K562 (cell line): ENCODE data around the gene C1QTNF5. TPM values are rescaled to one million over a fixed set of nuclear protein-coding genes. Genes with fewer than 3 reads are reported as not detected.

Source experiments
- ATAC-seq: fragments of 200-7000 bp; cut with Tn5 transposase; 3 replicates; pipeline ENCODE4 v1.9.1; 2020; ENCODE audit warnings: moderate library complexity
- BruUV-seq: library from RNA; stranded (reverse); fragments of 400-500 nt; replicated peaks from 2 replicates; lab custom pipeline; 2021; lab: Mats Ljungman, UMichigan
- CTCF ChIA-PET: fragments of 300-600 bp; formaldehyde crosslinking; extraction: SDS; loops from one replicate; lab custom pipeline; 2021; ENCODE audit warnings: low intra/inter-chr PET ratio; lab: Yijun Ruan, JAX
- POLR2A ChIA-PET: fragments of 300-600, 350-650 bp; sonication (Branson Sonifier 250); formaldehyde crosslinking; extraction: SDS; loops from one replicate; lab custom pipeline; 2021; ENCODE audit warnings: antibody characterized with exemption, inconsistent platforms; lab: Yijun Ruan, JAX
- DNase-seq, 4 experiments: peaks; one replicate each; pipeline versions ENCODE4 v3.0.0 to v3.0.0-alpha.2; 2011 to 2018; ENCODE audit warnings: low spot score in 3 of 4, mixed read lengths in 3 of 4; ENCODE audit errors: extremely low read depth in 1 of 4
- FAIRE-seq: peaks from 2 replicates; lab custom pipeline; 2011; peaks lifted over from hg19 to GRCh38; lab: Jason Lieb, UNC
- H2AFZ ChIP-seq: 2 replicates; pipeline ENCODE4 v1.6.0; 2011; ENCODE audit warnings: low read depth, low read length, control low read depth, inconsistent platforms
- H3K27ac ChIP-seq: fragments of 200-600 bp; 3 replicates; pipeline ENCODE4 v1.8.0; 2011; ENCODE audit warnings: low read depth, mild to moderate bottlenecking, control low read depth, inconsistent platforms, low read length, moderate library complexity, mixed read lengths; ENCODE audit errors: extremely low read depth
- H3K27me3 ChIP-seq, 2 experiments: fragments of 300-600 bp in 1 of 2; 2 replicates in 1 of 2; 3 replicates in 1 of 2; pipeline versions ENCODE4 v1.6.0 to v1.8.0; 2011; ENCODE audit warnings: inconsistent platforms in 2 of 2, low read length in 2 of 2, mild to moderate bottlenecking in 1 of 2, mixed read lengths in 1 of 2, moderate library complexity in 1 of 2; ENCODE audit not compliant: control insufficient read depth in 2 of 2, insufficient read depth in 2 of 2
- H3K36me3 ChIP-seq: fragments of 300-600 bp; 3 replicates; pipeline ENCODE4 v1.8.0; 2011; ENCODE audit warnings: mild to moderate bottlenecking, low read length, inconsistent platforms; ENCODE audit not compliant: control insufficient read depth, insufficient read depth
- H3K4me1 ChIP-seq, 2 experiments: fragments of 200-600 bp in 1 of 2; replicated peaks in 1 of 2; 2 replicates in 1 of 2; 3 replicates in 1 of 2; pipeline versions ENCODE4 v1.5.1 to v1.8.0; 2011; ENCODE audit warnings: inconsistent platforms in 2 of 2, low read length in 2 of 2, mild to moderate bottlenecking in 1 of 2, mixed read lengths in 1 of 2, moderate library complexity in 1 of 2; ENCODE audit not compliant: control insufficient read depth in 2 of 2, insufficient read depth in 2 of 2
- H3K4me2 ChIP-seq: 2 replicates; pipeline ENCODE4 v1.6.1; 2011; ENCODE audit warnings: low read length, control low read depth, inconsistent platforms, mixed read lengths; ENCODE audit not compliant: insufficient read depth
- H3K4me3 ChIP-seq: fragments of 200-600 bp; sonication (generic), shearing (Covaris generic); 2 replicates; pipeline ENCODE4 v1.5.1; 2016; ENCODE audit warnings: control low read depth, inconsistent platforms
- H3K79me2 ChIP-seq: fragments of 200-600 bp; 3 replicates; pipeline ENCODE4 v1.8.0; 2011; ENCODE audit warnings: low read length, inconsistent platforms; ENCODE audit not compliant: control insufficient read depth, insufficient read depth
- H3K9ac ChIP-seq, 2 experiments: 2 replicates each; pipeline versions ENCODE4 v1.6.0 to v1.6.1; 2011; ENCODE audit warnings: low read depth in 2 of 2, low read length in 2 of 2, control low read depth in 1 of 2, inconsistent platforms in 1 of 2, mild to moderate bottlenecking in 1 of 2, mixed read lengths in 1 of 2; ENCODE audit not compliant: insufficient read depth in 1 of 2
- H3K9me1 ChIP-seq: one replicate; pipeline ENCODE4 v1.6.0; 2011; ENCODE audit warnings: inconsistent platforms, mild to moderate bottlenecking, low read length, moderate library complexity; ENCODE audit not compliant: control insufficient read depth, insufficient read depth
- H3K9me3 ChIP-seq: replicated peaks from 2 replicates; pipeline ENCODE4 v1.5.1; 2011; ENCODE audit warnings: low read depth, low read length, inconsistent platforms; ENCODE audit not compliant: control insufficient read depth, insufficient read depth
- H4K20me1 ChIP-seq: replicated peaks from 2 replicates; pipeline ENCODE4 v1.6.1; 2011; ENCODE audit warnings: low read length, inconsistent platforms, mixed read lengths; ENCODE audit not compliant: control insufficient read depth, insufficient read depth
- ARNT ChIP-seq, 2 experiments: fragments of 450-650 bp; IDR thresholded peaks; 2 replicates each; pipeline ENCODE4 v1.6.1; 2016; ENCODE audit warnings: mild to moderate bottlenecking in 1 of 2
- CHD2 ChIP-seq: IDR thresholded peaks from 2 replicates; pipeline ENCODE4 v1.6.1; 2011; ENCODE audit warnings: low read depth, low read length
- DACH1 ChIP-seq: fragments of 450-650 bp; IDR thresholded peaks from 2 replicates; pipeline ENCODE4 v1.6.1; 2018; ENCODE audit not compliant: partially characterized antibody
- ESRRA ChIP-seq: fragments of 450-650 bp; IDR thresholded peaks from 2 replicates; pipeline ENCODE4 v1.6.1; 2014; ENCODE audit warnings: low read depth, mild to moderate bottlenecking, moderate library complexity, borderline replicate concordance
- FUS ChIP-seq: fragments of 200-400 bp; formaldehyde crosslinking; optimal IDR thresholded peaks from 2 replicates; pipeline ENCODE3; 2017; ENCODE audit warnings: low read depth, low read length
- GTF2F1 ChIP-seq: IDR thresholded peaks from 2 replicates; pipeline ENCODE4 v1.6.1; 2011; ENCODE audit warnings: low read depth, low read length, improper control_type of control experiment
- HNRNPL ChIP-seq: fragments of 200-400 bp; formaldehyde crosslinking; IDR thresholded peaks from 2 replicates; pipeline ENCODE4 v1.6.1; 2017; ENCODE audit warnings: low read depth, mild to moderate bottlenecking, low read length
- HNRNPUL1 ChIP-seq: fragments of 200-400 bp; formaldehyde crosslinking; IDR thresholded peaks from 2 replicates; pipeline ENCODE4 v1.6.1; 2017; ENCODE audit warnings: low read length
- MAFG ChIP-seq: fragments of 450-650 bp; conservative IDR thresholded peaks from 2 replicates; pipeline ENCODE4 v1.6.1; 2016; ENCODE audit warnings: missing genetic modification characterization, missing compliant biosample characterization
- MTA1 ChIP-seq: fragments of 450-650 bp; IDR thresholded peaks from 2 replicates; pipeline ENCODE4 v1.6.1; 2017; ENCODE audit warnings: borderline replicate concordance
- NBN ChIP-seq: fragments of 450-650 bp; IDR thresholded peaks from 2 replicates; pipeline ENCODE4 v1.6.1; 2016; ENCODE audit warnings: low read depth, mild to moderate bottlenecking
- NFE2L1 ChIP-seq: fragments of 450-650 bp; IDR thresholded peaks from 2 replicates; pipeline ENCODE4 v1.6.1; 2016; ENCODE audit warnings: missing genetic modification characterization, low read depth, mild to moderate bottlenecking, missing compliant biosample characterization, moderate library complexity, borderline replicate concordance
- NR2C1 ChIP-seq, 2 experiments: fragments of 450-650 bp; IDR thresholded peaks; 2 replicates each; pipeline ENCODE4 v1.6.1; 2017; ENCODE audit warnings: mild to moderate bottlenecking in 2 of 2, antibody characterized with exemption in 1 of 2, inconsistent platforms in 1 of 2, missing compliant biosample characterization in 1 of 2, missing genetic modification characterization in 1 of 2
- RBBP5 ChIP-seq: fragments of 200-600 bp; sonication (generic); IDR thresholded peaks from 2 replicates; pipeline ENCODE4 v1.6.1; 2012; ENCODE audit warnings: borderline replicate concordance, mild to moderate bottlenecking, low read length, control low read depth, inconsistent platforms; ENCODE audit not compliant: insufficient read depth, poor library complexity, severe bottlenecking
- RBFOX2 ChIP-seq: fragments of 200-400 bp; formaldehyde crosslinking; IDR thresholded peaks from 2 replicates; pipeline ENCODE4 v1.6.1; 2017; ENCODE audit warnings: low read depth, mild to moderate bottlenecking, low read length, moderate library complexity
- SMARCA5 ChIP-seq: fragments of 450-650 bp; IDR thresholded peaks from 2 replicates; pipeline ENCODE4 v1.6.1; 2016
- TAL1 ChIP-seq: fragments of 450-650 bp; IDR thresholded peaks from 2 replicates; pipeline ENCODE4 v1.6.1; 2016; ENCODE audit warnings: mild to moderate bottlenecking
- ZBTB49 ChIP-seq: sonication (generic); formaldehyde crosslinking; IDR thresholded peaks from 2 replicates; pipeline ENCODE4 v1.8.0; 2022; ENCODE audit warnings: missing genetic modification reagents, mild to moderate bottlenecking, borderline replicate concordance
- ZNF12 ChIP-seq: sonication (generic); formaldehyde crosslinking; IDR thresholded peaks from 2 replicates; pipeline ENCODE4 v1.4.0; 2020; ENCODE audit warnings: mild to moderate bottlenecking, missing genetic modification reagents
- ZNF134 ChIP-seq: fragments of 250-450 bp; sonication (Bioruptor Pico); conservative IDR thresholded peaks from 2 replicates; pipeline ENCODE4 v1.4.0; 2020
- ZNF3 ChIP-seq: fragments of 250-450 bp; sonication (Bioruptor Pico); IDR thresholded peaks from 2 replicates; pipeline ENCODE4 v1.5.0; 2021; ENCODE audit warnings: mild to moderate bottlenecking, moderate library complexity
- WGBS: fragments of 100-300 bp; shearing (Covaris generic); methylation state at CpG from one replicate; pipeline ENCODE4 v1.1.6; 2016; ENCODE audit warnings: low coverage, mixed read lengths; ENCODE audit not compliant: insufficient coverage; ENCODE audit errors: missing lambda C conversion rate; 5-methylcytosine and 5-hydroxymethylcytosine counted together
- in situ Hi-C: fragments of 300-500 bp; cut with MboI; formaldehyde crosslinking; loops from 4 replicates; pipeline ENCODE4 v1.15.0; 2018; ENCODE audit warnings: inconsistent platforms, mixed read lengths
- intact Hi-C: fragments of 100-400 bp; cut with micrococcal nuclease; formaldehyde crosslinking; loops from 2 replicates; pipeline ENCODE4 v1.14.2; 2022
- polyA plus RNA-seq, 8 experiments: library from polyadenylated mRNA; depleted of rRNA in 4 of 8; stranded (reverse) in 5 of 8; unstranded in 3 of 8; fragments of >200 nt; fragmentation: Nextera tagmentation in 2 of 8; fragmentation: Illumina TruSeq in 1 of 8; extraction: Ambion mirVana in 2 of 8; extraction: Trizol in 1 of 8; gene quantifications; 2 replicates each; pipeline versions ENCODE4 v1.2.1 to v1.2.3, GENCODE V29; 2011 to 2014; ENCODE audit warnings: inconsistent platforms in 1 of 8, missing spikeins in 1 of 8
- total RNA-seq, 7 experiments: library from RNA; depleted of rRNA in 6 of 7; stranded (reverse); fragments of >200 nt in 6 of 7; fragmentation: Illumina TruSeq in 2 of 7; extraction: Trizol in 2 of 7; gene quantifications; 2 replicates each; pipeline versions ENCODE4 v1.2.1 to v1.2.3, GENCODE V29; 2011 to 2021; ENCODE audit warnings: low replicate concordance in 1 of 7

Gene C1QTNF5
- total and polyA plus RNA-seq, 9 of the 15 experiments (the other 6 are each of a cell fraction or from before 2014, with no cell fraction given), result 0.07 to 0.76 (median 0.24) TPM; not detected in 1

DNA sequence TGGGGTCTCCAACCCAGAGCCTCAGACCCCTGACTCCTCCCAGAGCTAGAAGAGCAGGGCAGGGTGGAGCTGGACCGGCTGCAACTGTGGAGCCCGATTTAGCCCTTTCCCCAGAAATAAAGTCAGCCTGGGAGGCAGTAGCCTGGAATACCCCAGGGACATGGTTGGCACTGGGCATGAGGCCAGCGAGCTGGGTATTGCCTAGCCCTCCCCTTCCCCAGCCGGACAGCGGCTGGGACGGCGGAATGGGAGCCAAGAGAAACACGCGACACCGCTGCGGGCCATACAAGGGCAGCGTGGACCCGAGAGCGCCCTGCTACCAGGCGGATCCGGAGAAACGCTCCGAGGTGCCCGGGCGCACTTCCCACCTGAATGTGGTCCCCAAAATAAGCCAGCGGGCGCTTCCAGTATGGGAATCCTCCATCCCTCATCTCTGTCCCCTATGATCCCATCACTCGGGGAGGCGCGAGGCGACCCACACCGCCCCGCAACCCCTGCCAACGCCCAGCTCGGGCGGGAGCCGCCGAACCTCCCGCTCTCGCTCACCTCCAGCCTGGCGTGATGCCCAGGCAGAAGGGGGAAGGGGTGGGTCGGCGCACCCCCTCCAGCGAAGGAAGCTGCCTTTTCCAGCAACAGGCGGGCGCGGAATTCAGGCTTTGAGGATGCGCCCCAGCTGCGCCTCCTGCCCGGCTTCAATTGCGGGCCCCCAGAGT, 24.5 kb downstream of the C1QTNF5 start:
- H3K9me1 ChIP-seq, result no peaks in the 10 kb centered on the region
- H3K4me3 ChIP-seq, result peak overlapping the region; percentile 56
- H3K27ac ChIP-seq, result peak overlapping the region; percentile 71; the same call in 1 of the 3 replicates
- H3K9me3 ChIP-seq, result no peaks in the 10 kb centered on the region
- H2AFZ ChIP-seq, result peak overlapping the region; percentile 80
- no peaks in the 10 kb centered on the region; a peak in 1 of 5 replicates for H3K27me3 ChIP-seq
- ChIA-PET CTCF (no interaction called here), POLR2A (interaction anchor here (0.6 to 1.9 kb wide), 10 partner anchors 9 to 407 kb away, joined by 3 to 7 read pairs (median 3); partner anchors contain the start of gene RNF26)
- H4K20me1 ChIP-seq, result 0 out of 2 replicates have a peak, but pooled peaks cover 6% of the 10 kb centered on the region
- in situ Hi-C loops, result no loop called here
- intact Hi-C loops, result loop anchor here (5.0 kb wide), 1 partner anchor 404 kb away; no protein-coding TSS in a partner anchor
- H3K4me1 ChIP-seq, result peaks cover 43 to 67% of the 10 kb centered on the region in 2 experiments
- ATAC-seq (no peak), DNase-seq (peak in 3 of 4 experiments; percentile 28 to 55 (median 50)), FAIRE-seq (no peak)
- H3K36me3 ChIP-seq, result peaks cover 36% of the 10 kb centered on the region; the same call in 2 of the 3 replicates
- BruUV-seq, result TSS peak; percentile 59
- H3K79me2 ChIP-seq, result peaks cover 29% of the 10 kb centered on the region; the same call in 2 of the 3 replicates
- peak overlapping the region; percentile 65 to 84 for H3K9ac ChIP-seq
- peak overlapping the region; percentile 72 for H3K4me2 ChIP-seq
- WGBS, result 44% methylated on average over 36 of the region's 46 CpGs
- TF ChIP-seq TAL1 (no peak), RBBP5 (no peak), ZBTB49 (CRISPR knock-in tag) (no peak), ZNF12 (0 out of 2 replicates have a peak, but pooled peaks have one; percentile 48), MTA1 (no peak), FUS (no peak), NBN (no peak), RBFOX2 (peak; percentile 8; the same call in 1 of the 2 replicates), ZNF134 (CRISPR knock-in tag) (no peak), HNRNPL (0 out of 2 replicates have a peak, but pooled peaks have one; percentile 17), ESRRA (no peak), DACH1 (no peak), NR2C1 (IDR thresholded peaks at IDR 0.05) (no peak), NR2C1 (tag; IDR thresholded peaks at IDR 0.05) (no peak), ARNT (IDR thresholded peaks at IDR 0.05) (no peak), MAFG (no peak), ZNF3 (CRISPR knock-in tag) (no peak), CHD2 (no peak), GTF2F1 (no peak), NFE2L1 (tag) (no peak), SMARCA5 (no peak), HNRNPUL1 (no peak)
